GM21360 (cell line): ENCODE results near the gene STIMATE.

Experiments used
- ATAC-seq: cut with Tn5 transposase; IDR thresholded peaks from one replicate; pipeline ENCODE4 v1.9.1; 2021; ENCODE audit warnings: mild to moderate bottlenecking, moderate library complexity; ENCODE audit not compliant: unreplicated experiment

STIMATE gene

GRCh38 chr3:52793702-52794611 is 103.4 kb downstream of the STIMATE start:
- ATAC-seq, result no peak

- ATAC-seq, result no peak
Measured at GRCh38 chr3:52792961-52793695, 104.2 kb downstream of the STIMATE start.

GRCh38 chr3:52792413-52792812 is 104.9 kb downstream of the STIMATE start:
- no peak for ATAC-seq

- ATAC-seq, result no peak
Measured at GRCh38 chr3:52791928-52792327, 105.4 kb downstream of the STIMATE start.

GRCh38 chr3:52791366-52791765 is 106.0 kb downstream of the STIMATE start:
- ATAC-seq, result no peak

- ATAC-seq, result no peak
Measured at GRCh38 chr3:52790741-52791140, 106.6 kb downstream of the STIMATE start.

- ATAC-seq, result no peak
Measured at GRCh38 chr3:52790337-52790736, 107.0 kb downstream of the STIMATE start.

GRCh38 chr3:52789746-52790040 is 107.7 kb downstream of the STIMATE start:
- ATAC-seq, result no peak

GRCh38 chr3:52788890-52789745 is 108.2 kb downstream of the STIMATE start:
- ATAC-seq, result no peak

GRCh38 chr3:52787672-52788625 is 109.4 kb downstream of the STIMATE start:
- ATAC-seq, result no peak

- no peak for ATAC-seq
Measured at GRCh38 chr3:52787246-52787645, 110.1 kb downstream of the STIMATE start.
